GM21447 (cell line): Measurements from ENCODE around the gene OSTF1.

ENCODE experiments used
- ATAC-seq: cut with Tn5 transposase; IDR thresholded peaks from one replicate; pipeline ENCODE4 v1.9.1; 2021; ENCODE audit not compliant: unreplicated experiment

The OSTF1 gene

GRCh38 chr9:75117564-75117963 lies 29.2 kb downstream of the OSTF1 start:
- ATAC-seq: no peak

- ATAC-seq: no peak
These were observed 32.4 kb downstream of the OSTF1 start for GRCh38 chr9:75120686-75121085.

GRCh38 chr9:75121914-75122558 lies 33.7 kb downstream of the OSTF1 start:
- no peak for ATAC-seq

GRCh38 chr9:75123696-75124095 lies 35.4 kb downstream of the OSTF1 start:
- no peak for ATAC-seq

- ATAC-seq: no peak
These were observed 40.2 kb downstream of the OSTF1 start for GRCh38 chr9:75128535-75128934.

GRCh38 chr9:75130172-75130571 lies 41.9 kb downstream of the OSTF1 start:
- ATAC-seq: no peak

- ATAC-seq: no peak
These were observed 42.4 kb downstream of the OSTF1 start for GRCh38 chr9:75130621-75131230.

- ATAC-seq: no peak
These were observed 43.4 kb downstream of the OSTF1 start for GRCh38 chr9:75131700-75132099.

- ATAC-seq: no peak
These were observed 43.9 kb downstream of the OSTF1 start for GRCh38 chr9:75132244-75132643.

GRCh38 chr9:75133396-75133795 lies 45.1 kb downstream of the OSTF1 start:
- no peak for ATAC-seq

- ATAC-seq: no peak
These were observed 46.2 kb downstream of the OSTF1 start for GRCh38 chr9:75134495-75134894.

- ATAC-seq: no peak
These were observed 50.1 kb downstream of the OSTF1 start for GRCh38 chr9:75138260-75139040.

GRCh38 chr9:75139201-75139600 lies 50.9 kb downstream of the OSTF1 start:
- no peak for ATAC-seq

- ATAC-seq: no peak
These were observed 51.9 kb downstream of the OSTF1 start for GRCh38 chr9:75140261-75140660.

- no peak for ATAC-seq
These were observed 53.9 kb downstream of the OSTF1 start for GRCh38 chr9:75142202-75142601.

GRCh38 chr9:75146229-75146628 lies 57.9 kb downstream of the OSTF1 start:
- ATAC-seq: no peak

GRCh38 chr9:75147638-75148037 lies 59.3 kb downstream of the OSTF1 start:
- ATAC-seq: peak; percentile 68

- no peak for ATAC-seq
These were observed 60.2 kb downstream of the OSTF1 start for GRCh38 chr9:75148561-75148960.

GRCh38 chr9:75149841-75150241 lies 61.5 kb downstream of the OSTF1 start:
- no peak for ATAC-seq

GRCh38 chr9:75150512-75150911 lies 62.2 kb downstream of the OSTF1 start:
- no peak for ATAC-seq

GRCh38 chr9:75152416-75152815 lies 64.1 kb downstream of the OSTF1 start:
- no peak for ATAC-seq

- no peak for ATAC-seq
These were observed 68.5 kb downstream of the OSTF1 start for GRCh38 chr9:75156858-75157257.
